NCI-H524 treated with DMSO at 0.1 percent for 48 hours (cell line): ENCODE measurements around the gene AGPAT3.

Experiments used
- DNase-seq: peaks from one replicate; lab custom pipeline; 2025; lab: John Stamatoyannopoulos, UW

Gene AGPAT3

DNA sequence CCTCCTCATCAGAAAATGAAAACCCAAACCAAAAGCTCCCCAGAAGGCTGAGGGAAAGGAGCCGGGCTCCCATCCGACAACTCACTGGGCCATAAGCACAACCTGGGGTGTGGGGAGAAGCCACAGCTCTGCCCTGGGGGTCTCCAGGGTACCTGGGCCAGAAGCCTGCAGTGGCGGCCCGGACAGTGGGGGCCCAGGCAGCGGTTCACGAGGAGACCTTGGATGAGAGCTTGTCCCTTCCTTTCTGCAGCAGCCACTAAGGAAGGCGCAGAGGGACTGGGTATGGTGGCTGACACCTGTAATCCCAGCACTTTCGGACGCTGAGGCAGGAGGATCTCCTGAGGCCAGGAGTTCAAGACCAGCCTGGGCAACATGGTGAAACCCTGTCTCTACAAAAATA, 129.6 kb downstream of the AGPAT3 start:
- DNase-seq, result no peak

DNA sequence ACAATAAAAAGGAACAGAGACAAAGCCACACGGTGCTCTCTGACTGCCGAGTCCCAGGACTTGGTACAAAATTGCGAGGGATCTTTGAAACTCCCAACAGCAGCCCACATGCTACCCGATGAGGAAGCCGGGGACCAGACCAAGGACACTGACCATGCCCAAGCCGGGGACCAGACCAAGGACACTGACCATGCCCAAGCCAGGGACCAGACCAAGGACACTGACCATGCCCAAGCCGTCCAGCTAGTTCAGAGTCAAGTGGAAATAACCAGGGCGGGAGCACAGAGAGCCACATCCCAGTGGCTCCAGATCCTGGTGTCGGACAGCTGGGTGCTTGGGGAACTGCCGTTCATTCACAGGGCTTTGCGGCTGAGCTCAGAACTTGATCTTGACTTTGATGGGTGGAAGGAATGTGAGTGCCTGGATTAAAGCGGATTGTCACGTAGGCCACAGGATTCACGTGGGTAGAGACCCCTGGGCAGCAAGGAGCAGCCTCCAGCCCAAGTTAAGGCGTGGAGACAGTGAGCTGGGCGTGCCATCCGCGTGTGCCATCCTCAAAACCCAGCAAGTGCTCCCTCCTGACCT, 130.6 kb downstream of the AGPAT3 start:
- DNase-seq, result no peak

DNA sequence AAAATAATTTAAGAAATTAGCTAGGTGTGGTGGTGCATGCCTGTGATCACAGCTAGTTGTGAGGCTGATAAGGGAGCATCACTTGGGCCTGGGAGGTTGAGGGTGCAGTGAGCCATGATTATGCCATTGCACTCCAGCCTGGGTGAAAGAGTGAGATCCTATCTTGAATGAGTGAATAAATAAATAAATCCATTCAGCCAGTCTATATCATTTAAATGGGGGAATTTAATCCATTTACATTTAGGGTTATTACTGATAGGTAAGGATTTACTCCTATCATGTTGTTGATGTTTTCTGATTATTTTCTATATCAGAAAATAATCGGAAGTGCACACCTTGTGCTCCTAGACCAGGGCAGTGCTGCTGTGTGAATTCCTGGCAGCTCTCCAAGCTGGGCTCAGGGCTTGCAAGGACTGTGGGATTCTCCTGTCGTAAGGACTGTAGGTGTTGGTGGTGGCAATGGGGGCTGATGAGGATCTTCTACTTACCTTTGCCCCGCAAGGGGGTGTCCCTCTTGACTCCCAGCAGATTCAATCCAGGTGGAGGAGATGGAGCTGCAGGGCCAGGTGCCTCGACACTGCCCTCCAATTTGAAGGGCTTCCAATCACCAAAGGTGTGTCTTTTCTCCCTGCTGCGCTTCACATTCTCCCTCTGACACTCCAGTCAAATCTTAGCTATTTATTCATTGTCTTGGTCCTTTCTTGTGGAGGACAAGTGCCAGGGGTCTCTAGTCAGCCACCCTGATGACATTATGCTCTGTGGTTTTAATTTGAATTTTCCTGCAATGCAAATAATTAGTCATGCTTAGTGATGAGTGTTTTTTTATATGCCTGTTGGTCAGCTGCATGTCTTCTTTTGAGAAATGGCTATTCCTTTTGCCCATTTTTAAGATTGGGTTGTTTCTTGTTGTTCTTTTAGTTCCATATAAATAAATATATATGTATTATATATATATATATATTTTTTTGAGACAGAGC, 133.0 kb downstream of the AGPAT3 start:
- no peak for DNase-seq

DNA sequence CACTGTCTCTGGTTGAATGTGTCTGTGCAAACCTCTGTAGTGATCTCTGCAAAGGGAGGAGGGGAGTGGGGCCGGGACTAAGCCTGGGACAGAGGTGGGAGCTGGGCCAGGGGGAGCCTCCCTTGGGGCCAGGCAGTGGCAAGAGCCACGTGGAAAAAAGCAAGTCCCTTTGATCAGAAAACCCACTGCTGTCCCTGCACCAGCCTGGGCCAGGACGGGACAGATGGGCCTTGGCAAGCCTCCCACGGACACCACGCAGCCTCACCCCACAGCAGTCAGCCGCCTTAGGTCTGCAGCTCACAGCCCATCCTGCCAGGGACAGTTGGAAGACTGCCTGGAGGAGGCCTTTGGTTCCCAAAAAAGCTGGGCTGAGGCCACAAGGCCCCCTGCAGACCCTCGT, 135.3 kb downstream of the AGPAT3 start:
- no peak for DNase-seq

DNA sequence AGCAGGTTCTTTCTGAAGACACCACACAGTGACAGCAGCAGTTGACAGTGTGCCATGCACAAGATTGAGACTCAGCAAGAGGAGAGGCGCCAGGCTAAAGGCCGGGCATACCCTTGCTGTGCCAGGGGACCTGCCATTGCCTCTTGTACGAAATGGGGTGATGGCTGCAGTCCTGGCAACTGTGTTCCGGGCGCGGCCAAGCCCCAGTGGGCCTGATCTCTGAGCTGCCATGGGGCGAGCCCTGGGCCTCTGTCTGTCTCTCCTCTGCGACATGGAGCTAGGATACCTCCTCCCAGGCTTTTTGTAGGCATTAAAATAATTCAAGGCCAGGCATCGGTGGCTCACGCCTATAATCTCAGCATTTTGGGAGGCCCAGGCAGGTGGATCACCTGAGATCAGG, 137.5 kb downstream of the AGPAT3 start:
- no peak for DNase-seq

DNA sequence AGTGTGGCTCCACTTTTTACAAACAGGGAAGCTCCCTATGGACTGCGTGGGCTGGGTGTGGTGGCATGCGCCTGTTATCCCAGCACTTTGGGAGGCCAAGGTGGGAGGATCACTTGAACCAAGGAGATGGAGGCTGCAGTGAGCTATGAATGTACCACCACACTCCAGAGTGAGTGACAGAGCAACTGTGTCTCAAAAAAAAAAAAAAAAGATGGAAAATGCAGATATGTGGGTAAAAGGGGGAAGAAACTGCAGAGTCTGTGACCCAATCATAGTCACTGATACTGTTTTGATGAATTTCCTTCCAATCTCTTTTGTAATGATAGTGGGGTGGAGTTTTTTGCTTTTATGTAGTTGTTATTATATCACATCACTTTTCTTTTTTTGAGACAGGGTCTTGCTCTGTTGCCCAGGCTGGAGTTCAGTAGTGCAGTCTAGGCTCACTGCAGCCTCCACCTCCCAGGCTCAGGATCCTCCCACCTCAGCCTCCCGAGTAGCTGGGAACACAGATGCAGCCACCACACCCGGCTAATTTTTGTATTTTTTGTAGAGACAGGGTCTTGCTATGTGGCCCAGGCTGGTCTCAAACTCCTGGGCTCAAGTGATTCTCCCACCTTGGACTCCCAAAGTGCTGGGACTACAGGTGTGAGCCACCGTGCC, 138.4 kb downstream of the AGPAT3 start:
- no peak for DNase-seq

DNA sequence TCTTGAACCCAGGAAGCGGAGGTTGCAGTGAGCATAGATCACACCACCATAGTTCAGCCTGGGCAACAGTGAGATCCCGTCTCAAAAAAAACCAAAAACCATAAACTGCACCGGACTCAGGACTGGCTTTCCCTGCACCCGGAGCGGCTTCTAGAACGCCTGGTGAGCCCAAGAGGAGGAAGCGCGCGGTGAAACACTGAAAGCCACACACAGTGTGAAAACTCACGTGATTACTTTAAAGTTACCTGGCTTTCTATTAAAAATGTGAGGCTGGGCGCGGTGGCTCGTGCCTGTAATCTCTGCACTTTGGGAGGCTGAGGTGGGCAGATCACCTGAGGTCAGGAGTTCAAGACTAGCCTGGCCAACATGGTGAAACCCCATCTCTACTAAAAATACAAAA, 140.0 kb downstream of the AGPAT3 start:
- DNase-seq, result no peak

DNA sequence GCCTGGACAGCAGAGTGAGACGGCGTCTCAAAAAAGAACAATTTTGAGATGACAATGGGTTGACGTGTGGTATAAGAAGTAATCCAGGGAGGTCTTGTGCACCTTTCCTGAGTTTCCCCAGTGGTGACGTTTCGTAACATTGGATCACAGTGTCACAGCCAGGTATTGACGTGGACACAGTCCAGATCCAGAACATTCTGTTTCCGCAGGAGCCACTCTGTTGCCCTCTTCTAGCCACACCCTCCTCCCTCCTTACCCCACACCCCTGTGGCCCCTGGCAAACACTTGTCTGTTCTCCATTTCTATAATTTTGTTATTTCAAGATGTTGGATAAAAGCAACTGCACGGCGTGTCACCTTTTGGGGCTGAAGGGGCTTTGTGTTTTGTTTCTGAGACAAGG, 140.6 kb downstream of the AGPAT3 start:
- DNase-seq, result no peak

DNA sequence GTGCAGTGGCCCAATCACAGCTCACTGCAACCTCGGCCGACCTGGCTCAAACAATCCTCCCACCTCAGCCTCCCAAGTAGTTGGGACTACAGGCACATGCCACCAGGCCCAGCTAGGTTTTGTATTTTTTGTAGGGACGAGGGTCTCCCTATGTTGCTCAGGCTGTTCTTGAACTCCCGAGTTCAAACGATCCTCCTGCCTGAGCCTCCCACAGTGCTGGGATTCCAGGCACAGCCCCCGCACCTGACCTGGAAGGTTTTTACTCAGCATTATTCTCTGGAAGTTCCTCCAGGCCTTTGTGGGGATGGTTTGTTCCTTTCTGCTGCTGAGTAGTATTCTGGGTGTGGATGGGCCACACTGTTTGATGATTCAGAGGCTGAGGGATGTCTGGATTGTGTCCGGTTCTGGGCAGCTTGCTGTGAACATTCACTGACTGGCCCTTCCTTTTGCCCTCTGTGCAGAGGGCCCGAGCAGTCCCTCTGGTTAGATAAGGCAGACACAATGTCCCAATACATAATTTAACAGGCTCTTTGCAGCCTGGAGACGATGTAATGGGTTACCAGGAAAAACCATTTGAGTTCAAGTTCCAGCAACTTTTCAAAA, 141.1 kb downstream of the AGPAT3 start:
- no peak for DNase-seq

DNA sequence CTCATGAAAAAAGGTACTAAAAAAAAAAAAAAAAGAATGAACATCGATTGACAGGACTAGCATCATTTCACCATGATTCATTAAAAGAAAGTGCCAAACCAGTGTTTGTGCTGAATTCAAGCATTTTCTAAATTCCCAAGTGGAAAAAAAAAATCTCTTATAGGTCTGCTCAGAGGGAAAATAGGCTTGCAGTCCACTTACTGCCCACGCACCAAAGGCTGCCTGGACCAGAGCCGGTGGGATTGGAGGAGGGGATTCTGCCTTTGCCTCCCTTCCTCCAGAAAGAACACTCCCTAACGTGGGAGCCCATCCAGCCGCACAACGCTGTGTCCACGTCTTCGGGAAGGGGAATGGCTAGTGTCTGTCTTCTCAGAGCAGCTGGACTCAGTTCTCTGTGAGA, 141.6 kb downstream of the AGPAT3 start:
- DNase-seq, result no peak

DNA sequence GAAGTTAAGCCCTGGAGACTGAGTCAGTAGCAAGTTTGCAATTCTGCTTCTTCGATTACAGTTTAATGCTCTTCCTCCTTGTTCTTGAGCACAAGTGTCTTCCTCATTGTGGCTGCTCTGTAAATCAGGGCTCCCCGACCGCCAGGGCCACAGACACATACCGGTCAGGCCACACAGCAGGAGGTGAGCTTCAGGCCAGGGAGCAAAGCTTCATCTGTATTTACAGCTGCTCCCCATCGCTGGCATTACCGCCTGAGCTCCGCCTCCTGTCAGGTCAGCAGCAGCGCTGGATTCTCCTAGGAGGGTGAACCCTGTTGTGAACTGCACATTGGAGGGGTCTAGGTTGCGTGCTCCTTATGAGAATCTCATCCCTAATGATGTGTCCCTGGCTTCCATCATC, 145.4 kb downstream of the AGPAT3 start:
- DNase-seq, result no peak

DNA sequence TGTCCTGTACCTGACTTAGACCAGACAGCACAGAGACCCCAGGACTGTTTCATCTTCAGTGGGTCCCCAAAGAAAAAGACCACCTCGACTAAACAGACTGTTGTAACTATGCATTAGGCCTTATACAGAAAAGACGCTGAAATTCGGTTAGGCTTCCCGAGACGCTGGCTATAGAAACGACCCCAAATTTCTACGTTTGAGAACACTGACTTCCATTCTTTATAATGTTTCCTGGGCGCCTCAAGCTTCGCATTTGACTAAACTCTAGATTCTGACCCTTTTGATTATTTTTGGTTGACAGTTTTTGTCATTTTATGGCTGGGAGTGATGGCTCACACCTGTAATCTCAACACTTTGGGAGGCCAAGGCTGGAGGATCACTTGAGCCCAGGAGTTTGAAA, 146.1 kb downstream of the AGPAT3 start:
- DNase-seq, result no peak

DNA sequence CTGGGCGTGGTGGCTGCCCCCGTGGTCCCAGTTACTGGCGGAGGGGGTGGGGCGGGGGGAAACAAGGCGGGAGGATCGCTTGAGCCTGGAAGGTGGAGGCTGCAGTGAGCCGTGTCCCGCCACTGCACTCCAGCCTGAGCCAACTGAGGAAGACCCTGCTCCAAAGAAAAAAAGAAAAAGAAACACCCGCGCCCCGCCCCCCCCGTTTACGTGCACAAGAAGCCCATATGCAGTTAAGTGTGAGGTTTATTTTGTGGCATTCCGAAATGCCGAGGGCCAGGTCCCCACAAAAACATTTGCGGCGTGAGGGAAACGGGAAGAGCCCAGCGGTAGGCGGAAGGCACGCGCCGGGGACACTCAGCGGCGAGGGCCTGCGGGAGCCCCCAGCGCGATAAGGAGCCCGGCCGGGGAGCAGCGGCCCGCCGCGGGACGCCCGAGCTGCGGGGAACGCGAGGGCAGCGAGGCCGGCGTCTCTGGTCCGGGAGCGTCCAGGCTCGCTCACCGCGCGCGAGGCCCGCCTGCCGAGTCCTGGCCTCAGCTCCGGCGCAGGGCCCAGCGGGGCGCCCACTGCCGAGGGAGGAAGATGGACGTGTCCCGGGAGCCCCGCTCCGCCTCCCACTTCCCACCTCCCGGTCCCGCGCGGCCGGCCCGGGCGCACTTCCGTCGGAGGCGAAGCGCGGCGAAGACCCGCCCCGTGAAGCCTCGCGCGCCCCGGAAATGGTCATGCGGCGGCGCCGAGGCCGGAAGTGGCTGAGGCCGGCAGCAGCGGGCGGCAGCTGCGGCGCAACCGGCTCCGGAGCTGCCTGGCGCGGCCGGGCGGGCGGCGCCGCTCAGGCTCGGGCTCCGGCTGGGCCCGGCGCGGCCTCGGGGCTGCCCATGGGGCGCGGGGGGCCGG, 146.8 kb downstream of the AGPAT3 start, which contains the start of gene TRAPPC10:
Gene TRAPPC10 (plus strand): TSS at position 731 of the 895 bp plus-strand sequence. CDS start 185 bp downstream, outside the sequence.
- DNase-seq, result peak; percentile 13

DNA sequence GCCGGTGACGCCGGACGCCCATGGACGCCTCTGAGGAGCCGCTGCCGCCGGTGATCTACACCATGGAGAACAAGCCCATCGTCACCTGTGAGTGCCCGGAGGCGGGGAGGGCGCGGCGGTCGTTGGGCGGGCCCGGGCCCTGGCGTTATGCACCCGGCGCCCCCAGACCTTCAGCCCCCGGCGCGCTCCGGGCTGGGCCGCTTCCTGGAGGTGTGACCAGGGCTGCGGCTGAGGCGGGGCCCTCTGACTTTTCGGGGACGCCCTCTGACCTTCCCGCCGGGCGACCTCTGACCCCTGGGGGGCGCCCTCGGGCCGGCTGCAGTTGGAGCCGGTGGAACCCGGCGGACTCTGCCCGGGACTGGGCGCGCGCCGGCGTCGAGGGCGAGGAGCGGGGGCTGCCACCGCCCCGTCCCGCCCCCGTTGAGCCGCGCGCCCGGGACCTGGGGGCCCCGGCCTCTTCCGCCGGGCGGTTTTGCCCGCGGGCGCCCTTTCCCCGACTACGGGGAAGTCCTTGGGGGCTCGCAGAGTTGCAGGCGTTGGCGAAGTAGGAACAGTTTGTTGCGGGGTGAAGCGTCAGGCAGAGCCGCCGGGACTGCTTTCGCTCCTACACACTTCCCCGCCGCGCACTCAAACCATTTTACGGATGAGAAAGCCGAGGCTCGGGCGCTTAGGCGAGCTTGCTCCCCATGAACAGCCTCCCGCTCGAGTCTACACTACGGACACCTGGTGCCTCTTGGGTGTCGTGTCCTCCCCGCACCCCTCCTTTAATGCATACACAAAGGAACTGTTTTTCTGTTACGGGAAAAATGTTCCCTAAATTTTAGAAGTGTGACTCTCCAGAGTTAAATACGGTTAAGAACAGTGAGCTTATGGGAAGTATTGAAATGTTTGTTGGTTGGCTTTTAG, 147.7 kb downstream of the AGPAT3 start:
- no peak for DNase-seq

DNA sequence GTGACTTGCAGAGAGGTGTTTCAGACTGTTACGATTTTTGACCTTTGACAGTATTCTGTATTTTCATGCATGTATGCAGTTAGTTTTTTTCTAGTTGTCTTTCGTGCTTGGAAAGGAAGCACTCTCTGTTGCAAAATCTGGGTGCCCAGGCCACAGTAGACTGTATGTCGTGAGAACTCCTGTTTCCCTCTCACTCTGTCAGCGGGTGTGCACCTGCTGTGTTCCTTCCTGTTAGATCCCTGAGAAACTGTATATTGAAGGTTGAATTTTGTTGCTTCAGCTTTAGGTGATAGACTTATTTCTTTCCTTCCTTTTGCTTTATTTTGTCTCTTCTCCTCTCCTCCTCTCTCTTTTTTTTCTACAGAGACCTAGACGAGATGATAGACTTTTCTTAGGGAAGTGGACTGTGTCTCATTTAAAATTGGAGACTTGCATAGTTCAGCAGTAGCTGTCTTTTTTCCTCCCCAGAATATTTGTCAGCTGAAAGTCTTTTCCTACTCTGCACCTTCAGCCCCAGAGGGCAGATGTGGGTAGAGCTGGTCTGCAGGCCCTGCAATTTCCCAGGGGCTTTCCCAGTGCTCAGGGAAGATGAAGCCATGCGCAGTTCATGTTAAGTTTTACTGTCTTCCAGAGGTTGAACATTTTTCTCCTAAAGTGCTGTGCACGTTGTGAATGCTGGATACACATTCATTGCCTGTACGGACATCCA, 148.5 kb downstream of the AGPAT3 start:
- DNase-seq, result no peak

DNA sequence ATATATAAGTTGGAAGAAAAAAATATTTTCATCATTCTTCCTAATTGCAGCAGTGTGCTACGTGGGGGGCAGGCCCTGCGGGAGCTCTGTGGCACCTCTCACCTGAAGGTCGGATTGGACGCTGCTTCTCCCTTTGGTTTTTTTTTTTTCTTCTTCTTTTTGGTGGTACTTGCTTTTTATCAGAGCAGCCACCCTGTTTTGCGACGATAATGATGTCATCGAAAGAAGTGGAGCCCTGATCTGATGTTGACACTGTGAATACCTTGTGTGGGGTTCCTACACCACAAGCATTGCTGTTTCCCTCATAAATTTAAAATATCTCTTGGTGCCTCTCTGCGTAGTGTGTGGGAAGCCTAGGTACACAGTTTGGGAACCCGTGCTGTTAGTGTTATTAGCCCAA, 152.6 kb downstream of the AGPAT3 start:
- DNase-seq, result no peak

DNA sequence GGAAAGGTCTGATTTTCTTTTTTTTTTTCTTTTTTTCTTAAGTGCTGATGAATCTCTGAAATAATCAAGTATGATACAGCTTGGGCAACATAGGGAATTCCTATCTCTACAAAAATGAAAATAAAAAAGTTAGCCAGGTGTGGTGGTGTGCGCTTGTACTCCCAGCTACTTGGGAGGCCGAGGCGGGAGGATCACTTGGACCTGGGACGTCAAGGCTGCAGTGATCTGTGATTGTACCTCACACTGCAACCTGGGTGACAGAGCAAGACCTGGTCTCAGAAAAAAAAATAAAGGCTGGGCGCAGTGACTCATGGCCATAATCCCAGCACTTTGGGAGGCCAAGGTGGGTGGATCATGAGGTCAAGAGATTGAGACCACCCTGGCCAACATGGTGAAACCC, 153.1 kb downstream of the AGPAT3 start:
- DNase-seq, result no peak

DNA sequence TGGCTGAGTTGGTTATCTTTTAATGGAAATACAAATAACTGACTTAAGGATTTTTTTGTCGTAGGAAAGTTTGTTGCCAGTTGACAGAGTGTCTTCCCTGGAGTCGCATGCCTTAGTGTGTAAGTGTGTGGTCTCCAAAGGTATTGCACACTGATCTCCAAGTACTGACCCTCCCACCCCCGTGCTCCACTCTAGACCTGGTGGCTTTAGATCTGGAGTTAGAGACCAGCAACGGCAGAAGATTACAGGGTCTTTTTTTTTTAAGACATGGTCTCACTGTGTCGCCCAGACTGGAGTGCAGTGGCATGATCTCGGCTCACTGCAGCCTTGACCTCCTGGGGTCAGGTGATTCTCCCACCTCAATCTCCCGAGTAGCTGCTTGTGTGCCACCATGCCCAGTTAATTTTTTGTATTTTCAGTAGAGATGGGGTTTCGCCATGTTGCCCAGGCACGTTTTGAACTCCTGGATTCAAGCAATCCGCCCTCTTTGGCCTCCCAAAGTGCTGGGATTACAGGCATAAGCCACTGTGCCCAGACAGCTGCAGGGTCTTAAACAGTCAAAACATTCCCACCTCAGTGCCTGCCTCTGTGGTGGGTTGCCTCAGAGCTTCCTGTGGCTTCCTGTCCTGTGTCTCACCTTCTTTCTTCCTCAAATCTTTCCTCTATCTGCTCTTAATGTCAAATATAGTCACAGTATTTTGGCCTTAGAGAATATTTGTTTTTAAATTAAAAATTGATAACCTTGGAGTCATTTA, 154.0 kb downstream of the AGPAT3 start:
- DNase-seq, result no peak

DNA sequence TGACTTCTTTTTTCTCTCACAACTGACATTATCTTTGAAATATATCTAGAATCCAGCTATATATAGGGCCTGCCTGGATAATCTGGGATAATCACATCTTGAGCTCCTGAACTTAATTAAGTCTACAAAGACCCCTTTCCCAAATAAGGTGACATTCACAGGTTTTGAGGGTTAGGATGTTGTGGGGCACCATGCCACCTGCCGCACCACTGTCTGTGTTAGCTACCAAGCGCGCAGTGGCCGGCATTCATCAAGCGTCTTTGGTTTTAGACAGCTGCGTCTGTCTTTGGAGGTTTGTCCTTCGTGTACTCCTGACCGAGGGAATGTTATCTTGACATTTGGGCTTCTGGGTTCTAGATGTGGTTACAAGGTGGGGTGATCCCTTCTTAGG, 154.5 kb downstream of the AGPAT3 start:
- no peak for DNase-seq
